ENCODE data around the gene MYH3.

Gene MYH3

GRCh38 chr17:10614536-10615155 lies 42.5 kb downstream of the MYH3 start:
- DNase-seq (ENCODE audit: low read depth in 2 of 3, low spot score in 1 of 3), result peak in 1 of 3 donors; percentile 16

DNA sequence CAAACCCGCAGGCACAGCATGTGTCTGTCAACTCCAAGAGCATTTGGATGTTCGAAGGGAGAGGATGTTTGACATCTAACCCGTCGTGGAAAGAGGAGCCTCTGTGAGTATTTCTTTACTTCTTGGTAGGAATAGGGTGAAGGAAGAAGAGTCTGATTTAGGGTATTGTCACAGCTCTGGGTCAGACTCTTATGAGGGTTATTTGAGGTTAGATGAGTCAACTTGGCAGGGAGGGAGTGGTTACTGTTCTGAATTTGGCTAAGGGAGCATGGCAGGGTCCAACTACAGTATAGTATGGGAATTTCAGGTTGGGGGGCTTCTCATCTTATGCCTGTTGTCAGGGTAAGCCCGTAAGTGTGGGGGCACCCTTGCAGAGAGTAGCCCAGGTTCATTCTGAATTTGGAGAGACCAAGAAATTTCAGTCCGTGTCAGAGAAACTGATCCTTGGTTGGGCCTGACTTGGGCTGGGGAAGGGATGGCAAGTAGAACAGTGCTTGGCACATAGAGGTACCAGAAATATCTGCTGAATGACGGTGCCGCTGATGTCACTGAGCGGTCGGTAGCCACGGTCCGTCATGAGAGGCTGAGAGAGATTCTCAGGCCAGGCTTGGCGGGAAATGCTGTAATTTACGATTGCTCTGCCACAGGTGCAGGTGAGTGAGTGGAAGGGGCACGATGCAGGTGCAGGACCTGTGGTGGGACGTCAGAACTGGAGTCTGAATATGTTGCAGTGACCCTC lies 43.2 kb downstream of the MYH3 start:
- DNase-seq (ENCODE audit: low read depth in 2 of 3, low spot score in 1 of 3), result no peak

DNA sequence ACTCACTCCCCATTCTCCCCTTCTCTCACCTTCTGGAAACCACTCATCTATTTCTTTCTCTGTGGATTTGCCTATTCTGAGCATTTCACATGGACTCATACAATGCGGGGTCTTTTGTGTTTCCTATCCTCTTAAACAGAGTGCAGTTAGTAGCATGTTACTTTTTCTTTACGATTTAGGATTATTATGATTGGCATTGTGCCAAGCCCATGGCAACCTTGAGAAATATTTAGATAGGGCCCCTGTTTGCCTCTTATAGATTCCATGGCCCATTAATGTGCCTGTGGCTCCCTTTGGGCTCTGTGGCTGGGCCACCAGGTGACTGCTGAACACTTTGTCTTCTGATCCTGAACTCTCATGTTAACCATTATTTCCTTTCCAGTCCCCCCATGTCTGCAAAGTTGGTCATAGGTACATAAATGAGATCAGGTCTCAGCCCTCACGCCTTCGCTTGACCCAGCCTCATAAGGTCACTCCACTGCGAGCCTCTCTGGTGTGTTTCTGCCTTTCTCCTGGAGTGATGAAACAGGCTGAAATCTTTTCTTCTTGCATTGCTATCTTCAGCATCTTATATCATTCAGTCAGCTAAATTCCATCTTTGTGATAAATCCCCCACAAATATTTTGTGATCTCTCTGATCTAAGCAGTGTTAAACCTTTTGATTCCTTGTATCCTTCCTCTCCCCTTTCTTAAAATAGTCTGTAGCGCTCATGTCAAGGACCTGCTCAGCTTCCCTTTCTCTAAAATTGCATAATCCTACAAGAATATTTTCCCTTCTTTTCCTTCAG lies 44.0 kb downstream of the MYH3 start:
- no peak for DNase-seq (ENCODE audit: low read depth in 2 of 3, low spot score in 1 of 3)

DNA sequence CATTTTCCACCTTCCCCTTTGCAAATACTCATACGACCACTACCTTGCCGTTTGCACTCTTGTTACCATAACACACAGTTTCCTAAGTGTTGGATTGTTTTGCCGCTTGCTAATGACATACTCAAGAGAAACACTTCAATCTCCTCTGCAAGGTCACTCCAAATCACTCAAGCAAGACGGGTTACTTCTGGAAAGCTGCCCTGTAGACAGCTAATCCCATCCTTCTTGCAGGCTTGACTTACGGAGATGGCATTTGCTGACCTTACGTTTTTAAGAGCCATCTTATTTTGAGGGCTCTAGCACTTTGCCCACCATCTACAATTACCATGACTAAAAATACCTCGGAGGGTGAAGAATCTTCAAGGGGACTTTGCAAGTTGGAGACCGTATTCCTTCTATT lies 46.2 kb downstream of the MYH3 start:
- no peak for DNase-seq (ENCODE audit: low read depth in 2 of 3, low spot score in 1 of 3)

DNA sequence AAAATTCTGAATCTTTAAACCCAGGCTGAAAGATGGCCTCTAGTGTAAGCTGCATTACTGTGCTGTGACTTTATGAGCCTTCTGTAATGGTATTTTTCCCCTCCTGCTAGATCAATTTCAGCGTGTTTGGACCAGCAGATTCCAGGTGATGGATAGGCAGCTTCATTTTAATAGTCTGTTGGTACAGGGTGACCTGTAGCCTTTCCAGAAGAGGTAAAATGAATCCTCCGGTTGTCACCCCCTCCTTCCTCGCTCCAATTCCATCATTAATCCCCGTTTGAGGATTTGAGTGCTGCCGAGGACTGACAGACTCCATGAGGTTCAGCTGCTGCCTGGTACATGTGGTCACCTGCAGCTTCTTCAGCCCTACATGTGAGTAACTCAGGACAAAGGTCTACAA lies 48.9 kb downstream of the MYH3 start:
- DNase-seq (ENCODE audit: low read depth in 2 of 3, low spot score in 1 of 3), result no peak

DNA sequence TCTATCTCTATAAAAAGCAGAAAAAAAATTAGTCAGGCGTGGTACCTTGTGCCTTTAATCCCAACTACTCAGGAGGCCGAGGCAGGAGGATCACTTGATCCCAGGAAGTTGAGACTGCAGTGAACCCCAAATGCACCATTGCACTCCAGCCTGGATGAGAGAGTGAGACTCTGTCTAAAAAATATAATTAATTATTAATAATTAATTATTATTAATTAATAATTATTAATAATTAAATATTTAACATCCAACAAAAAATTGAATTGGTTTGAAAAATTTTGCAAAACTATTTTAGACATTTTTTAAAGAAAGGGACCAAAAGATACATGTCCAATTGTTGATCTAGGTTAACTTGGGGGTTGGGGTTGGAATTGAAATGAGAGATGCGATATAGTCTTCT lies 51.0 kb downstream of the MYH3 start:
- no peak for DNase-seq (ENCODE audit: low read depth in 2 of 3, low spot score in 1 of 3)

GRCh38 chr17:10605221-10605783 lies 51.8 kb downstream of the MYH3 start:
- no peak for DNase-seq (ENCODE audit: low read depth in 2 of 3, low spot score in 1 of 3)

GRCh38 chr17:10604521-10604920 lies 52.6 kb downstream of the MYH3 start:
- DNase-seq (ENCODE audit: low read depth in 2 of 3, low spot score in 1 of 3), result no peak

- no peak for DNase-seq (ENCODE audit: low read depth in 2 of 3, low spot score in 1 of 3)
Measured at GRCh38 chr17:10603931-10604330, 53.2 kb downstream of the MYH3 start.

- DNase-seq (ENCODE audit: low read depth in 2 of 3, low spot score in 1 of 3), result no peak
Measured at GRCh38 chr17:10600571-10600970, 56.5 kb downstream of the MYH3 start.

- no peak for DNase-seq (ENCODE audit: low read depth in 2 of 3, low spot score in 1 of 3)
Measured at GRCh38 chr17:10598621-10599020, 58.5 kb downstream of the MYH3 start.

GRCh38 chr17:10589553-10590145 lies 67.5 kb downstream of the MYH3 start:
- no peak for DNase-seq (ENCODE audit: low read depth in 2 of 3, low spot score in 1 of 3)

- DNase-seq (ENCODE audit: low read depth in 2 of 3, low spot score in 1 of 3), result no peak
Measured at GRCh38 chr17:10585529-10585928, 71.6 kb downstream of the MYH3 start.

DNA sequence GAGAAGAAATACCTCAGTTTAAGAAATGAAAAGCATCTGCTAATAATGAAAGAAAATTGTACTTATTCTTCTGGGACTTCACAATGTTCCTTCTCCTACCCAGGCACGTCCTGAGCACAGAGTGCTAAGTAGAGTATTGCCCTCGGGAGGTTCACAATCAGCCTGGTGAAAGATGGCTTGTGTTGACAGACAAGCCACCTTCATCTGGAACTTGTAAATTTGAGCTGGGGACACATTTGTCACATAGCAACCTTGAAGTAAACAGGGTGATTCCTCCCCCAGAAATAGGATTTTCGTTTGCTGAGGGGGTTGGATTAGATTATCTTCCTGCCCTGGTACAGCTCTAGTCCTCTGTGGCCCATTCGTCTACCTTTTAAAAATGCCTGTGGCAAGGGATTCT lies 73.3 kb downstream of the MYH3 start:
- no peak for DNase-seq (ENCODE audit: low read depth in 2 of 3, low spot score in 1 of 3)

- no peak for DNase-seq (ENCODE audit: low read depth in 2 of 3, low spot score in 1 of 3)
Measured at GRCh38 chr17:10579270-10579669, 77.8 kb downstream of the MYH3 start.

Data from stimulated activated CD4-positive, alpha-beta T cell treated with anti-CD3 and anti-CD28 coated beads, Interleukin-12 subunit alpha, Interleukin-12 subunit beta, amount 100 ng/mL, for 48 hours (primary cell).